SJCRH30 (cell line): ENCODE data around the gene TUBB2B. TPM values are rescaled to one million over a fixed set of nuclear protein-coding genes. Genes with fewer than 3 reads are reported as not detected.

ENCODE experiments used
- DNase-seq, 2 experiments: peaks; one replicate each; pipeline ENCODE4 v3.0.0-alpha.2; 2015 to 2020
- H3K27ac ChIP-seq: fragments of 250-450 bp; sonication (Bioruptor Pico); 2 replicates; pipeline ENCODE4 v1.5.1; 2020; ENCODE audit warnings: mild to moderate bottlenecking, moderate library complexity
- H3K27me3 ChIP-seq: fragments of 250-450 bp; sonication (Bioruptor Pico); 2 replicates; pipeline ENCODE4 v1.5.1; 2020; ENCODE audit warnings: mild to moderate bottlenecking, moderate library complexity
- H3K36me3 ChIP-seq: fragments of 250-450 bp; sonication (Bioruptor Pico); 2 replicates; pipeline ENCODE4 v1.5.1; 2020; ENCODE audit warnings: mild to moderate bottlenecking, moderate library complexity
- H3K4me1 ChIP-seq: fragments of 250-450 bp; sonication (Bioruptor Pico); 2 replicates; pipeline ENCODE4 v1.5.1; 2020; ENCODE audit warnings: mild to moderate bottlenecking, moderate library complexity
- H3K4me3 ChIP-seq: fragments of 250-450 bp; sonication (Bioruptor Pico); 2 replicates; pipeline ENCODE4 v1.5.1; 2020; ENCODE audit warnings: mild to moderate bottlenecking, moderate library complexity
- H3K9me3 ChIP-seq: fragments of 250-450 bp; sonication (Bioruptor Pico); replicated peaks from 2 replicates; pipeline ENCODE4 v1.5.1; 2020; ENCODE audit warnings: mild to moderate bottlenecking, moderate library complexity
- total RNA-seq: library from RNA; depleted of rRNA; stranded (reverse); fragments of >200 nt; shearing (Covaris generic); gene quantifications from 2 replicates; pipeline ENCODE4 v1.2.3, GENCODE V29; 2014

TUBB2B gene
- total RNA-seq, 1 experiment from 2014 or later, result 57.9 TPM

GRCh38 chr6:3232017-3232945 lies 4.8 kb upstream of the TUBB2B start:
- H3K27ac ChIP-seq, result no peak overlapping the region
- no peaks in the 10 kb centered on the region for H3K9me3 ChIP-seq
- DNase-seq, result no peak
- peak overlapping the region; percentile 61 for H3K4me3 ChIP-seq
- H3K27me3 ChIP-seq, result peaks cover 9% of the 10 kb centered on the region; the same call in 1 of the 2 replicates
- H3K36me3 ChIP-seq, result no peaks in the 10 kb centered on the region
- H3K4me1 ChIP-seq, result peaks cover 2% of the 10 kb centered on the region; the same call in 1 of the 2 replicates

- Histone ChIP-seq H3K4me1 (peaks cover 2% of the 10 kb centered on the region; the same call in 1 of the 2 replicates), H3K27me3 (peaks cover 9% of the 10 kb centered on the region; the same call in 1 of the 2 replicates), H3K27ac (peak overlapping the region; percentile 18; the same call in 1 of the 2 replicates)
Observed at GRCh38 chr6:3231247-3232016, 4.0 kb upstream of the TUBB2B start.

GRCh38 chr6:3230900-3231246 lies 3.4 kb upstream of the TUBB2B start:
- no peak overlapping the region for H3K27ac ChIP-seq
- peaks cover 2% of the 10 kb centered on the region; the same call in 1 of the 2 replicates for H3K4me1 ChIP-seq
- peak; percentile 26 to 53 for DNase-seq
- peaks cover 9% of the 10 kb centered on the region; the same call in 1 of the 2 replicates for H3K27me3 ChIP-seq
- no peaks in the 10 kb centered on the region for H3K36me3 ChIP-seq
- no peaks in the 10 kb centered on the region for H3K9me3 ChIP-seq
- H3K4me3 ChIP-seq, result peak overlapping the region; percentile 61

More at GRCh38 chr6:3231247-3232016, 4.0 kb upstream of the TUBB2B start:
- H3K36me3 ChIP-seq, result no peaks in the 10 kb centered on the region
- DNase-seq, result peak; percentile 60 to 74
- H3K4me3 ChIP-seq, result peak overlapping the region; percentile 61
- no peaks in the 10 kb centered on the region for H3K9me3 ChIP-seq

GRCh38 chr6:3230256-3230882 lies 2.9 kb upstream of the TUBB2B start:
- Histone ChIP-seq H3K27me3 (peaks cover 9% of the 10 kb centered on the region; the same call in 1 of the 2 replicates), H3K36me3 (no peaks in the 10 kb centered on the region), H3K4me1 (peaks cover 2% of the 10 kb centered on the region; the same call in 1 of the 2 replicates), H3K9me3 (no peaks in the 10 kb centered on the region), H3K4me3 (no peak overlapping the region; the same call in 1 of the 2 replicates), H3K27ac (no peak overlapping the region)
- no peak for DNase-seq

- DNase-seq, result no peak
- no peak overlapping the region for H3K4me3 ChIP-seq
- H3K27me3 ChIP-seq, result peaks cover 9% of the 10 kb centered on the region; the same call in 1 of the 2 replicates
- peaks cover 2% of the 10 kb centered on the region; the same call in 1 of the 2 replicates for H3K4me1 ChIP-seq
- no peaks in the 10 kb centered on the region for H3K9me3 ChIP-seq
- no peaks in the 10 kb centered on the region for H3K36me3 ChIP-seq
- no peak overlapping the region for H3K27ac ChIP-seq
Observed at GRCh38 chr6:3229566-3230178, 2.2 kb upstream of the TUBB2B start.

- H3K36me3 ChIP-seq, result no peaks in the 10 kb centered on the region
- no peak overlapping the region for H3K27ac ChIP-seq
- H3K4me3 ChIP-seq, result no peak overlapping the region
- DNase-seq, result no peak
- H3K4me1 ChIP-seq, result peaks cover 2% of the 10 kb centered on the region; the same call in 1 of the 2 replicates
- H3K9me3 ChIP-seq, result no peaks in the 10 kb centered on the region
- peaks cover 9% of the 10 kb centered on the region; the same call in 1 of the 2 replicates for H3K27me3 ChIP-seq
Observed at GRCh38 chr6:3228771-3229565, 1.5 kb upstream of the TUBB2B start.

GRCh38 chr6:3228046-3228671 lies 706 bp upstream of the TUBB2B start:
- no peak for DNase-seq
- Histone ChIP-seq H3K36me3 (no peaks in the 10 kb centered on the region), H3K9me3 (no peaks in the 10 kb centered on the region), H3K27me3 (peaks cover 9% of the 10 kb centered on the region; the same call in 1 of the 2 replicates), H3K27ac (no peak overlapping the region), H3K4me3 (peak overlapping the region; percentile 70), H3K4me1 (peaks cover 2% of the 10 kb centered on the region; the same call in 1 of the 2 replicates)

- Histone ChIP-seq H3K4me1 (peaks cover 2% of the 10 kb centered on the region; the same call in 1 of the 2 replicates), H3K27ac (no peak overlapping the region), H3K9me3 (no peaks in the 10 kb centered on the region), H3K4me3 (peak overlapping the region; percentile 70), H3K36me3 (no peaks in the 10 kb centered on the region), H3K27me3 (peaks cover 9% of the 10 kb centered on the region; the same call in 1 of the 2 replicates)
- DNase-seq, result peak; percentile 43 to 50
Observed at GRCh38 chr6:3226481-3227362, 731 bp downstream of the TUBB2B start.

- no peak for DNase-seq
- no peak overlapping the region for H3K4me3 ChIP-seq
- peaks cover 9% of the 10 kb centered on the region; the same call in 1 of the 2 replicates for H3K27me3 ChIP-seq
- no peak overlapping the region for H3K27ac ChIP-seq
- H3K4me1 ChIP-seq, result peaks cover 2% of the 10 kb centered on the region; the same call in 1 of the 2 replicates
- H3K9me3 ChIP-seq, result no peaks in the 10 kb centered on the region
- no peaks in the 10 kb centered on the region for H3K36me3 ChIP-seq
Observed at GRCh38 chr6:3226042-3226441, 1.4 kb downstream of the TUBB2B start.

GRCh38 chr6:3222506-3223038 lies 4.9 kb downstream of the TUBB2B start:
- no peaks in the 10 kb centered on the region for H3K36me3 ChIP-seq
- H3K9me3 ChIP-seq, result no peaks in the 10 kb centered on the region
- H3K4me3 ChIP-seq, result no peak overlapping the region
- H3K27me3 ChIP-seq, result no peaks in the 10 kb centered on the region
- DNase-seq, result no peak
- H3K4me1 ChIP-seq, result no peaks in the 10 kb centered on the region
- H3K27ac ChIP-seq, result no peak overlapping the region

- DNase-seq, result no peak
- Histone ChIP-seq H3K27me3 (no peaks in the 10 kb centered on the region), H3K4me3 (no peak overlapping the region), H3K4me1 (no peaks in the 10 kb centered on the region), H3K27ac (no peak overlapping the region), H3K36me3 (no peaks in the 10 kb centered on the region), H3K9me3 (no peaks in the 10 kb centered on the region)
Observed at GRCh38 chr6:3221578-3221977, 5.9 kb downstream of the TUBB2B start.

GRCh38 chr6:3220366-3220765 lies 7.1 kb downstream of the TUBB2B start:
- Histone ChIP-seq H3K9me3 (no peaks in the 10 kb centered on the region), H3K4me3 (no peak overlapping the region), H3K4me1 (no peaks in the 10 kb centered on the region), H3K36me3 (no peaks in the 10 kb centered on the region), H3K27ac (no peak overlapping the region), H3K27me3 (no peaks in the 10 kb centered on the region)
- DNase-seq, result no peak
